ENCODE results near the gene RAB44.
"Not testable (repeated sequence)": the region's sequence is repeated elsewhere in the genome, so short reads cannot be mapped to it uniquely, and the experiment has no call there.

RAB44 gene

DNA sequence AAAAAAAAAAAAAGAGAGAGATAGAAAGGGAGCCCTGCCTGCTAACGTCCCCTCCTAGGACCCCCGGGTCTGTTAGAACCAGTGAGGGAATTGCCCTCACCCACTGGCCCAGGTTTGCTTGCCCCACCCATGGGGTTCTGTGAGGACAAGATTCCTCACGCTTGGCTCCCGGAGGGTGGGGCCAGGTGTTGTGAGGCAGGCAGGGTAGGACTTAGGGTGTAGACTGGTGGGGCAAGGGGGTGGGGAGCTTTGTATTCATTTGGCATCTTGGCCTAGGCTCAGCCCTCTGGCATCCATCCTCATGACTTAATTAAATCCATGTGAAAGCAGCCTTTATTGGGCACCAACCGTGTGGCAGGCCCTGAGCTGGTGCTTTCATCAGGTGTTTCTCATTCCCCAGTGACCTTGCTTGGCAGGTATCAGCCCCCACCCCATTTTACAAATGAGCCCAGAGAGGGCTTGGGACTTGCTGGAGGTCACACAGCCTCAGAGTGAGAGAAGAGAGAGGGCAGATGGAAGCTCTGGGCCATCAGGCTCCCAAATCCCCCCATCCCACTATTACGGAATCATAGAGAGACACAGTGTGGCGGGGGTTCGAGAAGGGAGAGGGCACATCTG lies 19.0 kb downstream of the RAB44 start:
- DNase-seq = no peak

DNA sequence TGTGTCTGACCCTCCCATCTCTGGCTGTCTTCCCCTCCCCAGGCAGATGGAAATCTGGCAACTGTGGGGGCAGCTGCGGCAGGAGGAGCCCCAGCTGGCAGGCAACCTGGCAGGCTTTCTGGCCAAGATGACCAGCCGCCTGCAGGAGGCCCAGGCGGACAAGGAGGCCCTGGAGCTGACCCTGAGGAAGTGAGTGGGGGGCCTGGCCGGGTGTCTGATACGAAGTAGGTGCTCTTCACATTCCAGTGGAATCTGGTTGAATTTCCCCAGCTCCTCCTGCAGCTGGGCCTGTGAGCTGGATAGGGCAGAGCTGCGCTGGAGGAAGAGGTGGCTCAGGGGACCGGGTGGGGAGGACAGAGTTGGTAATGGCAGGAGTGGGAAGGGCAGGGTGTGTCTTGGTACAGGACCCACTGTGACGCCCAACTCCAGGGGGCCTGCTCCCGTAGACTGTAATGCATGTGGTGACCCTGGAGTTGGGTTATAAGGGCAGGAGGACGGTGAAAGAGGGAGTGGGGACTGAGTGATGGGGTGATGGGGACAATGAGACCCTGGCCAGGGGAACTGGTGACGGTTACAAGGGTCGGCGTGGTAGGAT lies 19.7 kb downstream of the RAB44 start:
- no peak for DNase-seq

DNA sequence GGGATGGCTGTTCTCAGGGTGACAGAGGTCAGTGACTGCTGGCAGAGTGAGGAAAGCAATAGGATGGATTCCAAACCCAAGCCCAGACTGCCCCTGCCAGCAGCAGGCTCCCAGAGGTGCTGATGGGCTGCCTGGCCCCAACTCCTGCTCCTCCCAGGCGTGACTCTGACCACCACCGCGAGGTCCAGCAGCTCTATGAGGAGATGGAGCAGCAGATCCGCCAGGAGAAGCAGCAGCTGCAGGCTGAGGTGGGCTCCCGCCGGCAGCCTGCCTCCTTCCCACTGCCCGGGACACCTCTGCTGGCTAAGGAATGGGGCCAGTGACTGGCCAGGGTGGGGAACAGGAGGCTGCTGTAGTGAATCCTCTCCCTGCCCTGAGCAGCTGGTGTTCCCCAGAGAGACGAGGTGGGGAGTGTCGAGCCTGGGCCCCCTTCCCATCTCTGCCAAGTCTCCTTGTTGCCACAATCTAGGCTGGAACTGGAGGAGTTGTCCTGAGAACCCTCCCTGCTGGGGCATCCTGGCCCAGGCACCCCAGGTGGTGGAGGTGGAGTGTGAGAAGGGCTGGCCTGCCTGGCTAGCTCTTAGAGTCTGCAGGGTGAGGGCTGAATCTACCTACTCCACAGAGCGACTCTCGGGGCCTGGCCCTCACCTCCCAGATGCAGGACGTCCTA lies 20.4 kb downstream of the RAB44 start:
- DNase-seq = no peak

GRCh38 chr6:36718560-36718959 lies 20.9 kb downstream of the RAB44 start:
- no peak for DNase-seq

DNA sequence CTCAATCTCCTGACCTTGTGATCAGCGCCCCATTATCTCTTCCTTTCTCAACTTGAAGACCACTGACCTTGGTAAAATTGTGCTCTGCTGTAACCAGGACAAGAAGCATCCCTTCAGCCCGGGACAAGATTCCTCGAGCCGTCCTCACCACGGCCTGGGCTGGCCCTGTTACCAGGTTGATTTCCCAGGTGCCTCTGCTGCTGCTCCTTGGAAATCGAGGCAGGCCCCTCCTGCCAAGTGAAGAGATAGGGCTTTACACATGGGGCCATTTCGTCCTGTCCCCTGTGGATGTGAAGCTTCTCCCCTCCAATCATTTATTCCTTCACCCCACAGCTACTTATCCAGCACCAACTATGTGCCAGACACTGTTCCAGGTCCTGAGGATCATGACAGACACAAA lies 21.5 kb downstream of the RAB44 start:
- DNase-seq = no peak

- no peak for DNase-seq
Measured at GRCh38 chr6:36720251-36721141, 22.9 kb downstream of the RAB44 start.

GRCh38 chr6:36721369-36722140 lies 23.9 kb downstream of the RAB44 start:
- no peak for DNase-seq

GRCh38 chr6:36722365-36722764 lies 24.7 kb downstream of the RAB44 start:
- DNase-seq = no peak

DNA sequence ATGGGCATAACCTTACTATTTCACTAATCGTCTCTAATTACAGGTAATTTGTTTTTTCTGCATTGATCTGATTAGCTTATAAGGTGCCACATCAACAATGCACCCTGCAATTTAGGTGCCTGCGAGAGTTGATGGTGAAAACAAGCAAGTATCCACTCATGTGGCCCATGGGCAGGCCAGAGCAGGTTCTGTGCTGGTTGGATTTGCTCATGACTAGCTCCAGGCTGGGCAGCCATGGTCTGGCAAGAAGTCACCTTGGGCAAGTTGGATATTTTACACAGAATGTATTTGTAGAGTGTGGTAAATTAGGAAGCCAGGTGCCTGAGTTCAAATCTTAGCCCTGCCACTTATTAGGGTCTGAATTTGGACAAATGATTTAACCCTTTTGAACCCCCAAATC lies 25.3 kb downstream of the RAB44 start:
- no peak for DNase-seq

- not testable (repeated sequence) for DNase-seq
Measured at GRCh38 chr6:36723992-36724391, 26.4 kb downstream of the RAB44 start.

DNA sequence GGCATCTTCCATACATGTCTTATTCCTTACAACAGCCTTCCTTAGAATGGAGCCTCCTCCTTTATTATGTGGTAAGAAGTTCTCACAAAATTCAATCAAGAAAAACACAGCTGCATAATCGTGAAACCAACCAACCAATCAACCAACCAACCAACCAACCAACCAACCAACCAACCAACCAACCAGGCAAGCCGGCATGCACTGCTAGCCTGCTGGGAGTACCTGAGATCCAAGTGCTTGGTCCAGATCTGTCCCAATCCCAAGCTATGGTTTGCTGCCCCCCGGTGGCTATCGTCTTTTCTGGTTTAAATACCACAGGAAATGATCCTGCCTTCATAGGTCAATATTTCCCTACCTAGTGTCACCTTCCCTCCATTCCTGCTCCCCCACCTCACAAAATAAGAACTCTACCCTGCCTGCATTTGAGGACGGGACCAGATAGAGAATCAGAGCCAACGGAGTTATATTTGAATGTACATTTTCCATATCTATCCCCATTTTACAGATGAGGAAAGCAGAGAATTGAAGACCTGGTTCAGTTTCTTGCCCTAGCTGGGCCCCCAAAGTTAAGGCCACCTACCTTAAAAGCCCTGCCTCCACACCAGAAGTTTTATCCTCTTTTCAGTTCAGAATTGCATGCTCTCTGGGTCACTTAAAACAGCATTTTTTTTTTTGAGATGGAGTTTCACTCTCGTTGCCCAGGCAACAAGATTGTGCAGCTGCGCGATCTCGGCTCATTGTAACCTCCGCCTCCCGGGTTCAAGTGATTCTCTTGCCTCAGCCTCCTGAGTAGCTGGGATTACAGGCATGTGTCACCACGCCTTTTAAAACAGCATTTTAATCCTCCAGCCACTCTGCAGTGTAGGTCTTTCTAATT lies 27.1 kb downstream of the RAB44 start:
- DNase-seq = no peak

DNA sequence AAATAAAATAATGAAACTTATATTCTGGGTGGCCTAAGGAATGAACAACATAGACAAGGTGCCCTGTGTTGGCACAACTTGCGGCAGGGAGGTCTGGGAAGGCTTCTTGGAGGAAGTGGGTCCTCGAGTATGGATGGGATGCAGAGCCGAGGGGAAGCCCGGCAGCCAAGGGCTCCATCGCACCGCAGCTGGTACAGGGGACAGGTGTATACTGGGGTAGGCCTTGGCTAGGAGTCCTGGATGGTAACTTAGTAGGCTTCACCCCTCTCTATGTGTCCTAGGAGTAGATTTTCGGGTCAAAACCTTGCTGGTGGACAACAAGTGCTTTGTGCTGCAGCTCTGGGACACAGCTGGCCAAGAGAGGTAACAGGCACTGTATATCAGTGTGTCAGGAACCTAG lies 28.0 kb downstream of the RAB44 start:
- no peak for DNase-seq

DNA sequence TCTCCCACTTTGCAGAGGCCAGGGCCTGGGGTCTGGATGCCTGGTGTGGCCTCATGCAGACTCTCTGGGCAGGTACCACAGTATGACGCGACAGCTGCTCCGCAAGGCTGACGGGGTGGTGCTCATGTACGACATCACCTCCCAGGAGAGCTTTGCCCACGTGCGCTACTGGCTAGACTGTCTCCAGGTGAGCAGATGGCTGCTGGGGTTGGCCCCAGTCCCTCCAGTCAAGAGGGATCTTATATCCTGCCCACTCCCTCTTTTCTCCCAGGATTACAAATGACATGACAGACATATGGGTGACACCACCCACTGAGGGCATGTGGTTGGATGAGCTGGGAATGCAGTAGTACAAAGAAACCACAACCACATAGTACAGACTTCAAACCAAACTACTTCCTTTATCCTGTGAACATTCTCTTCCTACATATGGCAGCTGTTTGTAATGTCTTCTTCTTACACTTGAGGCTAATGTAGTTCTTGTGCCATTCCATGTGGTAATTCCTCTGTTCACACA lies 29.9 kb downstream of the RAB44 start:
- DNase-seq = no peak

GRCh38 chr6:36728289-36729160 lies 30.9 kb downstream of the RAB44 start:
- DNase-seq = no peak

DNA sequence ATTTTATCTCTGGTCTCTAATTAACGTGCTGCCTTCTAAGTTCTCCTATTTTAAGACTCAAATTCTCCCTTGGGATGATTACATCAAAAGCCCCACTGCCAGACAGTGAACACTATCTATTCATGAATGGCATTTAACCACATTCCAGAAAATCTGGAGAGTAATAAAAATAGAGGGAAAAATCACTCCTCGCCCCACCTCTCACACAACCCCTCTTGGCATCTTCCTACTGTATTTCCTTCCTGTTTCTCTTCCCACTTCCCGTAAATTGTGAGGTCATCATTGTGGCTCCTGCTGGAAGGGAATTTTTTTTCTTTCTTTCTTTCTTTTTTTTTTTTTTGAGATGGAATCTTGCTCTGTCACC lies 31.5 kb downstream of the RAB44 start:
- DNase-seq = no peak

DNA sequence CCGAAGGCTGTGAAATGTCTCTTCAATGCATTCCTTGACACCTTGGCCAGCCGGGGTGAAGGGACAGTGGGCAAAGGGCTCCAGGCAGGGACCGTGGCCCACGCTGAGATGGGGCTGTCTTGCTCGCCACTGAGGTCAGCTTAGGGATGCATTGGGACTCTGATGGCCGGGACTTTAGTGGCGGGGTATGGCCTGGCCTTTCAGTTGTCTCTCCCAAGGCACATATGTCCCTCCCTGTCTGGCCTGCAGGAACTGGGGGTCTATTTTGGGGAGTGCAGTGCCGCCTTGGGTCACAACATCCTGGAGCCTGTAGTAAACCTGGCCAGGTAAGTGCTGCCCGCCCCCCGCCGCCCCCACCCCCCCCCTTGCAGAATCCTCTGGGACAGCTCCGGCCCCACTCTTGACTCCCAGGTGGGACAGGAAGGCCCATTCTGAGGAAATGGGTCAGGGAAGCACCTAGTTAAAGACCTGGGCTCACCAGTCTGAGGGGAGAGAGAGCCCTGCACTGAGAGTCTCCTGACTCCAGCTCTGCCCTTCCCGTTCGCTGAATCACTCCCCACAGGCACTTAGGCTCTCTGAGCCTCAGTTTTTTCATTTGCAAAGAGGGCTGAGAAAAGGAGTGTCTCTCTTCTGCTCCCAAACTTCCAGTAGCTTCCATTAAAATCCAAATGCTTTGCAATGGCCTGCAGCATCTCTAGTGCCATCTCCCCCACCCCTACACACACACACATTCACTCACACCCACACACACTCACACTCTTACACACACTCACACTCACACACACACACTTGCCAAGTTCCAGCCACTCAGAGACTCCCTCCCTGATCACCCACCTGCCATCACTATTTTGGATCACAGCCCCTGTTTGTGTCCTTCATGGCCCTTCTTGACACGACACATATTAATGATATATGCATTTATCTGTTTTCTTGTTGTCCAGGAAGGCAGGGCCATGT lies 33.1 kb downstream of the RAB44 start:
- no peak for DNase-seq

DNA sequence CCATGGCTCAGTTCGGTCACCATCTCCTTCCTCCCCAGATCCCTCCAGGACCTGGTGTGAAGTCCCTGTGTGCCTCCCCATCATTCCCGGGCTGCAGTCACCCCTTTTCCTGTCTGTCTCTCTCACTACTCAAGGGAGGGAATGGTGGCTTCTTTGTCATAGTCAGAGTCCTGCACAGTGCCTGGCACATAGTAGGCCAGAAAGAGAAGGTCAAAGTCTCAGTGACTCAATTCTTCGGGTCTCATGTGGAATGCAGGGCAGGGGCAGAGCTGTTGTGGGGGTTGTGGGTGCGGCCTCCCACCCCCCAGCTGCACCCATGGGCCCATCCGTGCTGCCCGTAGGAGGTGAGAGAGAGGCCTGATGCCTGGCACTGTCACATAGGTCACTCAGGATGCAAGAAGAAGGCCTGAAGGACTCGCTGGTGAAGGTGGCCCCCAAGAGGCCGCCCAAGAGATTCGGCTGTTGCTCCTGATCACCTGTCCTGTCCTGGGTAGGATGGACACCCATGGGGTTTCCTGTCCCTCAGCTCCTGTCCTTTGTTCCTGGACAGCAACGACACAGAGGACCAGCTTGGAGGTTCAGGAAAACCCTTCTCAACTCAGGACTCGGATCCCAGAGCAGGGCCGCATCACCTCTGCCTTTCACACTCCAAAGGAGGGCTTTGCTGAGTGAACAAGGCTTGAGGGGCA lies 34.1 kb downstream of the RAB44 start:
- no peak for DNase-seq

- DNase-seq = peak; percentile 3
Measured at GRCh38 chr6:36733300-36733699, 35.7 kb downstream of the RAB44 start.
